Keratinocyte (primary cell): Measurements from ENCODE around the gene ARHGAP18. TPM values are rescaled to one million over a fixed set of nuclear protein-coding genes. Genes with fewer than 3 reads are reported as not detected.

Source experiments
- DNase-seq: peaks from one replicate; pipeline ENCODE4 v3.0.0-alpha.2; 2011; ENCODE audit warnings: low read depth, missing footprints, low spot score
- FAIRE-seq: peaks from 2 replicates; lab custom pipeline; 2011; peaks lifted over from hg19 to GRCh38; lab: Jason Lieb, UNC
- H2AFZ ChIP-seq: 2 replicates; pipeline ENCODE4 v1.6.0; 2012; ENCODE audit warnings: low read length, control low read depth, inconsistent platforms; ENCODE audit not compliant: control insufficient read depth
- H3K27ac ChIP-seq: 2 replicates; pipeline ENCODE4 v1.5.1; 2011; ENCODE audit warnings: low read length; ENCODE audit not compliant: control insufficient read depth, insufficient read depth
- H3K27me3 ChIP-seq: 3 replicates; pipeline ENCODE4 v1.6.0; 2011; ENCODE audit warnings: low read length; ENCODE audit not compliant: control insufficient read depth, insufficient read depth; ENCODE audit errors: extremely low read depth
- H3K36me3 ChIP-seq, 2 experiments: 2 replicates in 1 of 2; 3 replicates in 1 of 2; pipeline ENCODE4 v1.5.1; 2011; ENCODE audit warnings: low read length in 2 of 2, mild to moderate bottlenecking in 1 of 2; ENCODE audit not compliant: control insufficient read depth in 2 of 2, insufficient read depth in 2 of 2; ENCODE audit errors: extremely low read depth in 1 of 2
- H3K4me1 ChIP-seq: 3 replicates; pipeline ENCODE4 v1.5.1; 2011; ENCODE audit warnings: low read length; ENCODE audit not compliant: control insufficient read depth, insufficient read depth; ENCODE audit errors: extremely low read depth
- H3K4me2 ChIP-seq: 3 replicates; pipeline ENCODE4 v1.6.0; 2011; ENCODE audit warnings: low read depth, low read length; ENCODE audit not compliant: control insufficient read depth, insufficient read depth; ENCODE audit errors: extremely low read depth
- H3K4me3 ChIP-seq, 3 experiments: fragments of 200-600 bp in 1 of 3; sonication (generic) in 1 of 3; 2 replicates in 2 of 3; 3 replicates in 1 of 3; pipeline ENCODE4 v1.5.1; 2011 to 2016; ENCODE audit warnings: low read length in 3 of 3, mild to moderate bottlenecking in 3 of 3, control low read depth in 2 of 3, inconsistent platforms in 1 of 3, low read depth in 1 of 3, mixed read lengths in 1 of 3, mixed run types in 1 of 3, moderate library complexity in 1 of 3; ENCODE audit not compliant: control insufficient read depth in 2 of 3, insufficient read depth in 2 of 3; ENCODE audit errors: extremely low read depth in 1 of 3
- H3K79me2 ChIP-seq: 2 replicates; pipeline ENCODE4 v1.6.0; 2012; ENCODE audit warnings: low read length; ENCODE audit not compliant: control insufficient read depth, insufficient read depth
- H3K9ac ChIP-seq: 3 replicates; pipeline ENCODE4 v1.6.0; 2011; ENCODE audit warnings: low read length; ENCODE audit not compliant: control insufficient read depth, insufficient read depth; ENCODE audit errors: extremely low read depth
- H3K9me1 ChIP-seq: 3 replicates; pipeline ENCODE4 v1.6.0; 2011; ENCODE audit warnings: low read length; ENCODE audit not compliant: control insufficient read depth, insufficient read depth; ENCODE audit errors: extremely low read depth
- H3K9me3 ChIP-seq: 2 replicates; pipeline ENCODE4 v1.5.1; 2012; ENCODE audit warnings: low read depth, low read length; ENCODE audit not compliant: control insufficient read depth
- H4K20me1 ChIP-seq: 3 replicates; pipeline ENCODE4 v1.6.0; 2011; ENCODE audit warnings: low read length; ENCODE audit not compliant: control insufficient read depth, insufficient read depth; ENCODE audit errors: extremely low read depth
- CTCF ChIP-seq, 3 experiments: IDR thresholded peaks in 1 of 3; conservative IDR thresholded peaks in 1 of 3; optimal IDR thresholded peaks in 1 of 3; 2 replicates in 2 of 3; 3 replicates in 1 of 3; pipeline versions ENCODE3 to v1.5.1; 2011; ENCODE audit warnings: low read length in 3 of 3, mild to moderate bottlenecking in 3 of 3, moderate library complexity in 2 of 3, control low read depth in 1 of 3, inconsistent platforms in 1 of 3; ENCODE audit not compliant: insufficient read depth in 2 of 3; ENCODE audit errors: extremely low read depth in 1 of 3
- EZH2 ChIP-seq: IDR thresholded peaks from one replicate; pipeline ENCODE4 v1.6.1; 2012; ENCODE audit warnings: inconsistent platforms, mild to moderate bottlenecking, low read length, moderate library complexity
- dilution Hi-C: fragments of 300-500 bp; cut with MboI; formaldehyde crosslinking; loops from one replicate; pipeline ENCODE4 v1.7.0; 2020; ENCODE audit warnings: low sequenced_read_pairs; ENCODE audit not compliant: extremely low pct_ligation_motif_present
- polyA plus RNA-seq, 5 experiments: library from polyadenylated mRNA; depleted of rRNA in 3 of 5; stranded (reverse) in 3 of 5; stranded (forward) in 1 of 5; unstranded in 1 of 5; fragments of >200 nt; gene quantifications; 1 replicate in 1 of 5; 2 replicates in 3 of 5; 3 replicates in 1 of 5; pipeline versions ENCODE4 v1.2.1 to v1.2.3, GENCODE V29; 2011 to 2012; ENCODE audit warnings: missing spikeins in 2 of 5, low read depth in 1 of 5, low replicate concordance in 1 of 5

The ARHGAP18 gene
- polyA plus RNA-seq, 1 donor (not counting 4 experiments of a cell fraction or from before 2014, with no cell fraction given), result 17.7 TPM

- H3K27me3 ChIP-seq, result no peaks in the 10 kb centered on the region
- no peaks in the 10 kb centered on the region for H3K9me1 ChIP-seq
- TF ChIP-seq CTCF (optimal IDR thresholded peaks at IDR 0.05 in 1 of 3, IDR thresholded peaks at IDR 0.05 in 1 of 3, conservative IDR thresholded peaks at IDR 0.05 in 1 of 3; ENCODE audit: extremely low read depth in 1 of 3, insufficient read depth in 2 of 3, low read length in 3 of 3) (no peak), EZH2 (no peak)
- H3K9me3 ChIP-seq, result no peaks in the 10 kb centered on the region
- no peak overlapping the region for H3K4me3 ChIP-seq
- no peak for DNase-seq
- H3K27ac ChIP-seq, result no peak overlapping the region
- no peaks in the 10 kb centered on the region for H4K20me1 ChIP-seq
- H3K36me3 ChIP-seq, result no peaks in the 10 kb centered on the region
- H2AFZ ChIP-seq, result no peak overlapping the region
- FAIRE-seq, result no peak
- no peaks in the 10 kb centered on the region for H3K4me1 ChIP-seq
- no peak overlapping the region for H3K4me2 ChIP-seq
- dilution Hi-C loops, result no loop called here
- H3K79me2 ChIP-seq, result peaks cover 53% of the 10 kb centered on the region
- no peak overlapping the region for H3K9ac ChIP-seq
These were observed 58.7 kb downstream of the ARHGAP18 start for GRCh38 chr6:129651291-129651691.

- Histone ChIP-seq H3K79me2 (peaks cover 44% of the 10 kb centered on the region), H3K4me3 (no peak overlapping the region), H2AFZ (no peak overlapping the region), H3K4me1 (peaks cover 22% of the 10 kb centered on the region), H3K36me3 (no peaks in the 10 kb centered on the region), H3K27ac (no peak overlapping the region), H4K20me1 (no peaks in the 10 kb centered on the region), H3K27me3 (no peaks in the 10 kb centered on the region), H3K9me1 (no peaks in the 10 kb centered on the region), H3K9me3 (no peaks in the 10 kb centered on the region), H3K9ac (no peak overlapping the region), H3K4me2 (no peak overlapping the region)
- DNase-seq, result no peak
- TF ChIP-seq EZH2, result no peak
- no peak for TF ChIP-seq CTCF (optimal IDR thresholded peaks at IDR 0.05 in 1 of 3, IDR thresholded peaks at IDR 0.05 in 1 of 3, conservative IDR thresholded peaks at IDR 0.05 in 1 of 3; ENCODE audit: extremely low read depth in 1 of 3, insufficient read depth in 2 of 3, low read length in 3 of 3)
- dilution Hi-C loops, result no loop called here
- no peak for FAIRE-seq
These were observed 61.0 kb downstream of the ARHGAP18 start for GRCh38 chr6:129648819-129649491.
